Eye (tissue), 1 donor: ENCODE results near the gene KLHDC2.
"Not testable (repeated sequence)": the region's sequence is repeated elsewhere in the genome, so short reads cannot be mapped to it uniquely, and the experiment has no call there.

ENCODE experiments used
- DNase-seq: peaks from one replicate; pipeline ENCODE4 v3.0.0-alpha.2; 2015

Gene KLHDC2

DNA sequence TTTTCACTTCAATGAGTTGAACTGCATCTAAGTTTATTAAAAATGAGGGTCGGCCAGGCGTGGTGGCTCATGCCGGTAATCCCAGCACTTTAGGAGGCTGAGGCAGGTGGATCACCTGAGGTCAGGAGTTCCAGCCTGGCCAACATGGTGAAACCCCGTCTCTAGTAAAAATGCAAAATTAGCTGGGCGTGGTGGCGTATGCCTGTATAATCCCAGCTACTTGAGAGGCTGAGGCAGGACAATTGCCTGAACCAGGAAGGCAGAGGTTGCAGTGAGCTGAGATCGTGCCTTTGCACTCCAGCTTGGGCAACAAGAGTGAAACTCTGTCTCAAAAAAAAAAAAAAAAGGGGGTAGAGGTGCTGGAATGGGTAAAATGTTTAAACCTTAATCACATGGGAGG is 13.1 kb downstream of the KLHDC2 start:
- not testable (repeated sequence) for DNase-seq

DNA sequence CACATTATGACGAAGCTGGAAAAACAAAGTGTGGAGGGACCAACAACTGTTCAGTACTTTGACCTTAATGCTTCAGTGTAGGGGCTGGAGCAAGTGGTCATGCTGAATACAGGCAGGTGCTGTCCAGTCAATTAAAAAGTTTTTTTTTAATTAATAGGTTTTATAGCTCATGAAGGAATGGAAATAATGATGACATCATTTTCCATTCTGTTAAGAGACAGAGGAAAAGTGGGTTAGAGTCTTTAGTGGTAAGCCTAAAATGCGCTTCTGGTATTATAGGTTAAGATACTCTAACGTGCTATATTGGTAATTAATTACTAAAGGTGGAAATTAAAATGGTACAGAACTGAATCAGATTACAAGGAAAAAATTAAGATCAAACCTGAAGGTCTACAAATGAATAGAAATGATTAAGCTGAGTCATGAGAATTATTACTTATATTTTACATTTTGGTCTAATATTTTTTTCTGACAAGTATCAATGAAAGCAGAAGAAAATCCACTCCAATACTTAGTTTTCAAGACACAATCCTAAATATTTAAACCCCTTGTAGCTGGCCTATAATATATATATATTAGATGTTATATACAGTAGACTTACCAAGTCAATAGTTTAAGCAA is 15.6 kb downstream of the KLHDC2 start:
- no peak for DNase-seq

DNA sequence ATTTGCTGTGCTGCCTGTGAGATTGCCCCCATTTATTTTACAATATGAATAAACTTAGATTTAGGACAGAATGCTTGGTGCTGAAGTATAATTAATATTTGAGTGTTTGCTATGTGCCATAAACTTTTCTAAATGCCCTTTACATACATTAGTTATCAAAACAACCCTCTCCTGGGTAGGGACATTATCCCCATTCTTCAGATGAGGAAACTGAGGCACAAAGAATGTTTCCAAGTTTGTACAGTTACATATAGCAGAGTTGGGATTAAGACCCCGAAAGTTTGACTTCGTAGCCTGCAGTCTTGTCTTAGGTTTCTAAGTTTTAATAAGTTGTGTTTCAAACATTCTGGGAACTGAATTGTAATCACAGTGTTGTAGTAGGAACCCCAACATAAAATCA is 18.4 kb downstream of the KLHDC2 start:
- DNase-seq, result no peak

DNA sequence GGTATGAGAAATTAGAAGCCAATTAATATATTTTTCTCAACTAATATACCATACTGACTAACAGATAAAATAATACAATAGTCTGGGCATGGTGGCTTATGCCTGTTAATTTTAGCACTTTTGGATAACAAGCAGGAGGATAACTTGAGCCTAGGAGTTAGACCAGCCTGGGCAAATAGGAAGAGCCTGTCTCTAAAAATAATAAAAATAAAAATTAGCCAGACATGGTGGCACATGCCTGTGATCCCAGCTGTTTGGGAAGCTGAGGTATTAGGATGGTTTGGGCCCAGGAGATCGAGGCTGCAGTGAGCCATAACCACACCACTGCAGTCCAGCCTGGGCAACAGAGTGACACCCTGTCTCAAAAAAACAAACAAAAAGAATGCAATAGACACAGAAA is 24.7 kb downstream of the KLHDC2 start:
- no peak for DNase-seq

DNA sequence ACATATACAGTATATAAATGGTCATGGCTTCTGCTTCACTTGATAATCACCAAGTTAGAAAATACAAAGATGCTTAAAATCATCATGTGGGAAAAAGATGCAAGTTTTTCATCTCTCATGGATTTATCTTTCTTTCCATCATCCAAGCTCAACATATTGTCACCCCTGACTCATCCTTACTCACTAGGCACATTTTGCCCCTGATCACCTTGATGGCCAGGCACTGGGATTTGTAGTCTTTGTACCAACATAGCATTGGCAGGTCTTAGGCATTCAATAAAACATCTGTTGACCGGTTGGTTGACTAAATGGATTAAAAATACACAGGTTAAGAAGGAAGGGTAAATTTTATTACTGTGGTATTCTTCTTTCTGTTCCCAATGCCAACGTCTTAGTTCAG is 28.1 kb downstream of the KLHDC2 start:
- no peak for DNase-seq

DNA sequence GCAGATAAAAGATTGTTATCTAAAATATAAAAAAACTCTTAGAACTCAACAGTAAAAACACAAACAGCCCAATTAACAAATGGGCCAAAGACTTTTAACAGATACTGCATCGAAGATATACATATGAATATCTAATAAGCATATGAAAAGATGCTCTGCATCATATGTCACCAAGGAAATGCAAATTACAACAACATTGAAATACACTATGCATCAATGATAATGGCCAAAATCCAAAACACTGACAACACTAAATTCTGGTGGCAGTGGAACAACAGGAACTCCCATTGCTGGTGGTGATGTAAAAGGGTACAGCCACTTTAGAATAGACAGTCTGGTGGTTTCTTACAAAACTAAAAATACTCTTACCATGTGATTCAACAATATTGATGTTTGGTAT is 40.8 kb downstream of the KLHDC2 start:
- DNase-seq, result no peak

DNA sequence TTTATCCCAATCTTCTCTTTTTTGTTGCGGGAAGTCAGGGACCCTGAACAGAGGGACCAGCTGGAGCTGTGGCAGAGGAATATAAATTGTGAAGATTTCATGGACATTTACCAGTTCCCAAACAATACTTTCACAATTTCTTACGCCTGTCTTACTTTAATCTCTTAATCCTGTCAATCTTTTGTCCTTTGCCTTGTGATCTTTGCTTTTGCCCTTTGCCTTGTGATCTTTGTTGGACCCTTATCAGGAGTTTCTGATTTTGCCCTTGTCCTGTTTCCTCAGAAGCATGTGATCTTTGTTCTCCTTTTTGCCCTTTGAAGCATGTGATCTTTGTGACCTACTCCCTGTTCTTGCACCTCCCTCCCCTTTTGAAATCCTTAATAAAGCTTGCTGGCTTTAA is 48.2 kb downstream of the KLHDC2 start:
- DNase-seq, result not testable (repeated sequence)

DNA sequence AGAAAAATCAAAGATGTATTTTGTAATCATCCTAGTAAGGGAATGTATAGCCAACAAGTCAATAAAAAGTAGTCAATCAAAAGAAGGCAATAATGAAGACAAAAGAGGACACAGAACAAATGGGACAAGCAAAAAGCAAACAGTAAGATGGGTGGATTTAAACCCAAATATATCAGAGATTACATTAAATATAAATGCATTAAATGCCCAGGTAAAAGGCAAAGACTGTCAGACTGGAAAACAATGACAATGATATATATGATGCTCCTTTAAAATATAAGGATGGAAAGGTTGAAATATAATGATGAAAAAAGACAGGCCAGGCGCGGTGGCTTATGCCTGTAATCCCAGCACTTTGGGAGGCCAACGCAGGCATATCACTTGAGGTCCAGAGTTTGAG is 48.9 kb downstream of the KLHDC2 start:
- DNase-seq, result no peak

DNA sequence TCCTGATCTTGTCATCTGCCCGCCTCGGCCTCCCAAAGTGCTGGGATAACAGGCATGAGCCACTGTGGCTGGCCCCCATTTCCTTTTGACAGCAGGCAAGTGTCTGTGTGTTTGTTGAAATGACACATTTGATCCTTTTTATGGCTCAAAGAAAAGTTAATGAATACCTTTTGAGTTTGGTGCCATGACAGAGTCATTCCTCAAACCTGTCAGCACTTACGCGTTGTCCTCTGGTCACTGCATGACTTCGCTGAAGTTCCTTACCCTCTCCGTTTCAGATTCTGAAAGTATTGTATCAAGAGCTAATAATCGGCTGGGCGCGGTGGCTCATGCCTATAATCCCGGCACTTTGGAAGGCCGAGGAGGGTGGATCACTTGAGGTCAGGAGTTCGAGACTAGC is 52.2 kb downstream of the KLHDC2 start:
- no peak for DNase-seq

DNA sequence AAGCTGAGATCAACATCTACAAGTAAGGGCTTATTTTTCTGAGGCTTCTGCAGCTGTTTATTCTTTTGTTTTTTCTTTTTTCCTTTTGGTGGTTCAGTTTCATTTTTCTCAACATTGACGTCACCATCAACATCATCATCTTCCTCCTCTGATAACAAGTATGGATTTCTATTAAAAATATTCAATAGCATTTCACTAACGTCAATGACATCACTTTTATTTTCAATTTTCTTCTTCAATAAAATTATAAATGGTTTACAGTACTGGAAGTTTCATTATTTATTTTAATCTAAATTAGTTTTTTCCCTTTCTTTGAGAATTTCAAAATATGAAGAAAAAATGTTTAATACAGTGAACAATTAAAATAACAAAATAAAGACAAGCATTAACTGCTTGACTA is 60.7 kb downstream of the KLHDC2 start:
- DNase-seq, result no peak
